ENCODE measurements around the gene NAAA.

DNA sequence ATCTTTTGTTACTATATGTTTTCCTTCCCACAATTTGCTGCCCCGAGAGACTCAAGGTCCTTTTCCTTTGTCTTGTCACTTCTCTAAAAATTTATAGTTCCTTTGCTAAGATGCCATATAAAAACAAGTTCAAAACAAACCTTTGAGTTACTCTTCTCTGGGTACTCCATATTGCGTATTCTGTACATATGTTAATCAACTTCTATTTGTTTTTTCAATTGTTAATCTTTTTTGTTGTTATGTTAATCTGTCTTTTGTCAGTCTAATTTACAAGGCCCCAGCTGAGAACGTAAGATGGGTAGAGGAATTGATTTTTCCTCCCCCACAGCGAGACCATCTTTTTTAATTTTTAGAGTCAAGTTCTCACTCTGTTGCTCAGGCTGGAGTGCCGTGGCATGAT, 31.4 kb downstream of the NAAA start:
- no peak for TF ChIP-seq CTCF (conservative IDR thresholded peaks at IDR 0.05 in 1 of 2, IDR thresholded peaks at IDR 0.05 in 1 of 2; ENCODE audit: low read depth in 1 of 2, low read length in 2 of 2)
- no peak for TF ChIP-seq EZH2 (IDR thresholded peaks at IDR 0.05; ENCODE audit: low read length, missing control alignments)

Data from fibroblast of lung (primary cell).